Measurements from ENCODE around the gene IGF2. TPM values are rescaled to one million over a fixed set of nuclear protein-coding genes. Genes with fewer than 3 reads are reported as not detected.

IGF2 gene
- total and polyA plus RNA-seq, 2 of the 8 experiments (the other 6 are each of a cell fraction or from before 2014, with no cell fraction given) = 0.74 to 1.5 TPM

GRCh38 chr11:2139123-2139521 lies at the start of gene IGF2 (continued):
- TF ChIP-seq CBX8 (IDR thresholded peaks at IDR 0.05; ENCODE audit: borderline replicate concordance, low read depth, low read length) (no peak), ATF3 (IDR thresholded peaks at IDR 0.05; ENCODE audit: insufficient read depth, low read depth, low read length) (no peak), CHD7 (IDR thresholded peaks at IDR 0.05; ENCODE audit: insufficient replicate concordance, low read length) (no peak), RXRA (IDR thresholded peaks at IDR 0.05; ENCODE audit: insufficient read depth, low read depth, low read length) (no peak), SIX5 (IDR thresholded peaks at IDR 0.05; ENCODE audit: low read depth, low read length) (no peak), CHD1 (IDR thresholded peaks at IDR 0.05; ENCODE audit: low read depth, low read length) (no peak), NANOG (IDR thresholded peaks at IDR 0.05; ENCODE audit: insufficient read depth, low read depth, low read length, poor library complexity, severe bottlenecking) (no peak)

All from H1 (cell line).